GM19351 (cell line): Measurements from ENCODE around the gene SLC23A3.

ENCODE experiments used
- ATAC-seq: cut with Tn5 transposase; IDR thresholded peaks from one replicate; pipeline ENCODE4 v1.9.1; 2021; ENCODE audit warnings: mild to moderate bottlenecking, moderate library complexity; ENCODE audit not compliant: unreplicated experiment

Gene SLC23A3

DNA sequence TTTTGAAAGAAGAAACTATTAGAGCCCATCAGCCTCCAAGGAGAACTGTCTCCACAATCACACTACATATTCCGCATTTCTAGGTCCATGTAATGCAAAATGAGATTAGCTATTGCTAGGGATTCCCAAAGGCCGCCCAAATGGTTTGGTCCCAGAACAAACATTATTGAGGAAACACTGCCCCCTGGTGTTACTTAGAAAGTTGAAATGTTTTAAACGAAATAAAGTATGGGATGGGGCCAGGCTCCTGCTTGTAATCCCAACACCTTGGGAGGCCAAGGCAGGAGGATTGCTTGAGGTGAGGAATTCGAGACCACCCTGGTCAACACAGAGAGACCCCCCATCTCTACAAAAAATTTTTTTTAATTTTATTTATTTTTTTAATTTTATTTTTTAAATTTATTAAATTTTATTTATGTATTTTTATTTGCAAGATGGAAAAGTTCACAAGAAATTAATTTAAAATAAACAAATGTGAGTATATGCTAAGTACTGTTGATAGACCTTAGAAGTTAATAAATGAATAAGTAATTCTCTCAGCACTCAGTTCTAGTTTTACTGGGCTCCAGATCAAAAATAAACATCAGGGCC, 14.7 kb downstream of the SLC23A3 start:
- no peak for ATAC-seq

GRCh38 chr2:219149667-219150066, 20.2 kb downstream of the SLC23A3 start:
- no peak for ATAC-seq

- ATAC-seq: no peak
Measured at GRCh38 chr2:219142329-219142728, 27.5 kb downstream of the SLC23A3 start.

DNA sequence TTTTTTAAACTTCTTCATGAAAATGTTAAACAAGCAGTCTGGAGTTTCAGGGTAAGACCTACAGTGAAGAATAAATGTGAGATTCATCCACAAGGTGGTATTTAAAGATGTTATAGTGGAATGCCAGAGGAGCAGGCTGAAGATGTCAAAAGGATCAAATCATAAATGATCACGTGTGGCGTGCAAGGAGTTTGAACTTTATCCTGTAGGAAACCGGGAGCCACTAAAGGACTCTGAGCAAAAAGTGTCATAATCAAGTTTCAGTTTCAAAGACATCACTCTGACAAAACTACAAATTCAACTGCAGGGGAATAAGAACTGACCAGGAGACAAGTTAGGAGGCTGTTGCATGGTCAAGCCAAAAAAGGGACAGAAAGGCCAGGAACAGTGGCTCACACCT, 29.1 kb downstream of the SLC23A3 start:
- no peak for ATAC-seq

DNA sequence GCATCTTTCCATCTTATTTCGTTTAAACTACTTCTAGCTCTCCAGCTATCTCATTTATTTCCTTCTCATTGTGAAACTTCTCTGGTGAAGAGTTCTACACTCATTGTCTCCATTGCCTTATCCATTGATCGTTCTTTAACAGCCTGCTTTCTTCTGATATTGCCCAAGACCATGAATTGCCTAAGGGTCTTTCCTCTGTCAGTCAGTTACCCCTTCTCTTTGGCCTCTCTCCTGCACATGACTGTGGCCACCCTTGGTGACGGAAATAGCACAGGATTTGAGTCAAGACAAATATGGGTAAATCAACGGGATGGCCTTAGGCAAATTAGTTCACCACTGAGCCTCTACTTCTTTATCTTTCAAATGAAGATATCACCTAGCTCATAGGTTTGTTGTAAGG, 35.9 kb downstream of the SLC23A3 start:
- no peak for ATAC-seq

DNA sequence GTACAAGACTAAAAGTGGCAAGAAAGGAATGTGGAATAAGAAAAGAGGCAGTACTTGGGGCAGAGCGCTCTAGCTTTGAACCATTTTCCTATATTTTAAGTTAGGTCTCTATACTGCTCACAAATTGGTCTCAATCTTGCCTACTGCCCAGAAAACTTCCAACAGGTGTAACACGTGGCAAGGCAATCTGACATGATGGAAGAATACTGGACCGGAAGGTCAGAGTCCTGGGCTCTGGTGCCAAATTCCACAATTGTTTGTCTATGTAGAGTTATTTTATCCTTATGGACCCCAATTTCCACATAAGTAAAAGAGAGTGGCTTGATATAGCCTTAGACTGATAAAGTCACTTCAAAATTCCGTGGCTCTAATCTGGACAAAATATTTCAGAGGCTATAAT, 38.1 kb downstream of the SLC23A3 start:
- ATAC-seq: no peak

GRCh38 chr2:219131327-219131726, 38.5 kb downstream of the SLC23A3 start:
- no peak for ATAC-seq

DNA sequence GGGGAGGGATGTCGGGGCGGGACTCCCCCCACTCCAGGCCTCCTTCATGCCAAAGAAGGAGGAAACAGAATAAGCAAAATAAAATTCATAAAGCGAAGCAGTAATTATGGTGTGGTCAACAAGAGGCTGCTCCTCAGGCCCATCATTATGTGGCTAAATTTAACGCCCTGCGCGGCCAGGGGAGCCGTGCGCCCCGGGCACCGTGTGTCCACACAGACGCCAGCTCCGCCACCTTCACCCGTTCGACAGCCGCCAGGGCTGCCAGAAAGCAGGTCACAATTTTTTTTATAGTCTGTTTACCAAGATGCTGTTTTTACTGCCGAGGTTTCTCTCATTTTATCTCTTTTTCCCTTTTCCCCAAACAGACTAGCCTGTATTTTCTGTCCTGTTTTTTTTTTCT, 40.2 kb downstream of the SLC23A3 start:
- no peak for ATAC-seq

DNA sequence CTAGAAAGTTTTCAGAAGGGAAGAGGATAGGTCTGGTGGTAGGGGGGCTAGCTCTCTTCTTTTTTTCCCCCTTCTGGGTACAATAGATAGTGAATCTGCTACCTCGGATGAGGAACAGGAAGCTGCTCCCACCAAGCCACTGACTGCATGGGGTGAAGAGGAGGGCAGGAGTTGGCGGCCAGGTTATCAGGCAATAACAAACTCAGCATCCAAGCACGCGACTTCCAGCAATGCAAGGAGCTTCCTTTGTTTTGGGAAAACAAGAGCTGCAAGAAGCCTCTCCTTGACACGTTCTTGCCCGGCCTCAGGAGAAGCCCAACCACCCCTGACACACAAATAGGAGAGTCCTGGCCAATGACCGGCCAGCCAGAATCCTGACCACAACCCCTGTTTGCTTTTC, 41.4 kb downstream of the SLC23A3 start:
- ATAC-seq: no peak

DNA sequence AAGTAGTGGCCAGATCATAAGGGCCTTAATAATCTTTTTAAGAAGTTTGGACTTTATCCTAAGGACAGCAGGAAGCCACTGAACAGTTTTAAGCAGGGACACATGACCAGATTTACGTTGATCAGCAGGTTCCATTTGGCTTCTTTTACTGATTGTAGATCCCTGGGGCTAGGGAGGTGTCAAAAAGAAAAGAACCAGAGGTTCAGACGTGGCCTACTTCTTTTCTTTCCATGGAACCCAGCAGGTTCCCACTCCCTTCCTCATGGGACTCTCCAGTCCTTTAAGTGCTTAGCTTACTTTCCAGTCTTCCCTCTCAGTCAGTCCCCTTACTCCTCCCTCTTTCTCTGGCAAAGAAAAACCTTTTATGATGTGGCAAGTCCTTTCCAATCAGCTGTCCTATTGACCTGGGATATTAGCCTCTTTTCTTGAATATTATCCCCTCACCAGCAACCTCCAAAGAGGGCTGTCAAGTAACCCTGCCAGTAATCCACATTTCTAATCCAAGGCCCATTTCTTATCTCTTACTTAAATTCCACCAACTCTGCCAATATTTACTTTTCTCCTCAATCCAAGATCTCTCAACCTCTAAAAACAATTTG, 42.7 kb downstream of the SLC23A3 start:
- ATAC-seq: no peak

DNA sequence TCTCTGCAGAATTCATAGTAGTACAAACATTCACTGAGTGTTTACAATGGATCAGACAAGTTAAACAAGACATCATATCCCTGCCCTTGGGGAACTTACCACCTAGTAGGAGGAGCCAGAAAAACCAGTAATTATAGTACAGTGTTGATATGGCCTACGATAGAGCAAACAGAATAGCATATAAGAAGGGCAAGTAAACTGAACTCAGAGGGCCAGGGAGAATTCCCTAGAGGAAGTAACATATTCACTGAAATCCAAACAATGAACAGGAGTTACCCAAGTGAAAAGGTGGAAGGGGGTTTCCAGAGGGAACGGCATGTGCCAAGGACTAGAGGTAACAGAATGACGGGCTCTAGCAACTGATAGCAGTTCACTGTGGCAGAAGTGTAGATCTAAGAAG, 43.3 kb downstream of the SLC23A3 start:
- no peak for ATAC-seq

DNA sequence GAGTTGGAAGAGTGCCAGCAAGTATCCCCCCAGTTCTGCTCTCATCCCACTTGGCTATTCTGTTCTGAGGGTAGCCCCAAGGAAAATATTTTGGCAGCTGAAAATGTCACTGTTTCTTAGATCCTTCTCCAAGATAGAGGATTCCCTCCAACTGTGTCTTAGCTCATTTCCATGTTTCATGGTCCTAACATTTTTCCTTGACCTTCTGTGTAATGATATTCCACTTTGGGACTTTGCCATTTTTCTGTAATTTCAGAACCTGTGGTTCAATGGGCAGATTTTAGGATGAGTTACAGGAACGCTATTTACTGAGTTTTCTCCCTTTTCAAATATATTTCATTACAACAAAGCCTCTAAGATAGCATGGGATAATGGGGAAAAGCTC, 44.0 kb downstream of the SLC23A3 start:
- ATAC-seq: no peak

- no peak for ATAC-seq
Measured at GRCh38 chr2:219125225-219125885, 44.5 kb downstream of the SLC23A3 start.

DNA sequence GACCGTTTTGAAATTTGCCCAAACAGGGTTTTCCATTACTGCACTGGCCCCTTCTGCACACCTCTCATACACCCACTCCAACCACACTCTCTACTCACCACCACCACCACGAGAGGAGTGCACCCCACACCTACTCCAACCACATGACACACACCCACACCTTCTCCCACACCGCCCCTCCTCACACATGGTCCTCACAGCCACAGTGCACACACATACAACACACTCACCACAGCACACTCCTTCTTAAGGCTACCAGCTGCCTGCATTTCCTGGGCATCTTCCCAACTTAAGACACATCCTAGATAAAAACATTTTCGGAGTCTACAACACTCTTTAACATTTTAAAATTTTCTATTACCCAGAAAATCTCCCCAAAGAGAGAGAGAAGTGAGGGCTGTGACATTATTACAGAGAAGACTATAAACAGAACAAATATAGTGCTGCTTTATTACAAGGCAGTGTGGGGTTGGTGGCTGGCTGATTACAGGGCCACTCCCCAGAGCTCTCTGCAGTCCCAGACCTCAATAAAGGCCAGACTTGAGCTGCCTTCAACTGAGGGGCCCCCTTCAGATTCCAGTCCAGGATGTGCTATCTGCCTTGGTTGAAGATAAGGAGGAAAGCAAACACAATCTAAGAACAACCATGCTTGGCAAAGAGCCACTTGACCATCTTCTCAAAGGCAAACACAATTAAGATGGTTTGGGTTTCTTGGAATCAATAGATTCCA, 45.3 kb downstream of the SLC23A3 start:
- ATAC-seq: no peak

GRCh38 chr2:219123356-219124135, 46.3 kb downstream of the SLC23A3 start:
- ATAC-seq: no peak

GRCh38 chr2:219122202-219122980, 47.4 kb downstream of the SLC23A3 start:
- no peak for ATAC-seq

- ATAC-seq: no peak
Measured at GRCh38 chr2:219120082-219120481, 49.7 kb downstream of the SLC23A3 start.

DNA sequence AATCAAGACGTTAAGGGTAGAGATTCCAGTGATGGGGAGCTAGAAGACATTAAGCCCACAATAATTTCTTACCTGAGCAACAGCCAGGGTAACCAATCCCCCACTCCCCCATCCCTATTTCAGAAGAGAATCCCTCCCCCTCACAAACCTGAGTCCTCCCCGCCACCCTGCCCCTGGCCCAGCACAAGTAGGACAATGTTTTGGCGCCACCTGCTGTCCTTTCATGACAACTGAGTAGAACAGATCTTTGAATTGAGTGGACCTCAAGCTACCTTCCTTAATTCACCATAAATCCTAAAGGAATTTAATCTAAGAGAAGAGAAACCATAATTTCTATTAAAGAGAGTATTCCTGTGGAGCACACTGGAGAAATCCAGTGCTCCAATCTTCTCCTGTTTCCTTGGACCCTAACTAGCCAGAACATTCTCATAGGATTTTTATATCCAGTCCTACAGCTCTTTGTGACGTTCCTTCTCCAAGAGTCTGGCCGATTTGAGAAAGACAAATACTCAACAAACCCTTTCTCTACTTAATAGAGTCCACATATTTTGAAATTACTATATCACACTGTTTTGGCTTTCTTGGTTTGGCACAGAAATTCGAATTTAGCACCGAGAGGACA, 50.3 kb downstream of the SLC23A3 start:
- no peak for ATAC-seq

DNA sequence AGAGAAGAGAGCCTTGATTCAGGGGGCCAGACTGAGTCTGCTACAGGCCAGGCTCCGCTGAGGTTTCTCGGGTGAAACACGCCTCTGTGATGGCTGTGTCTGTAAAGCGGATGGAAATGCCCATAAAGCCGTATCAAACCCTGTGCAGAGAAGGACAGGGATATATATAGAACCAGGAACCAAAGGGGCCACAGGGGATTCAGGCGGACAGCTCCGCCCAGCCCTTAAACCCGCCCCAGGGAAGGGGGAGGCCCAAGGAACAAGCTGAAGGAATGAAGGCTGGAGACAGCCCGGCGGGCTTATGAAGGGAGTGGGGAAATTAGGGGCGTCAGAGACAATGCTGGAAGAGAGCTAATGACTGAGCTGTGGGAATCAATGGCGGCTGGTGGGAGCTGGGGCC, 51.3 kb downstream of the SLC23A3 start:
- ATAC-seq: no peak
